IPS DF 19.7 (cell line): ENCODE data around the gene EIPR1.
"Not testable (repeated sequence)": the region's sequence is repeated elsewhere in the genome, so short reads cannot be mapped to it uniquely, and the experiment has no call there.

ENCODE experiments used
- DNase-seq: peaks from one replicate; pipeline ENCODE4 v3.0.0-alpha.2; 2013; ENCODE audit warnings: low read depth, low spot score

Gene EIPR1

GRCh38 chr2:3357926-3358325, 19.7 kb downstream of the EIPR1 start:
- no peak for DNase-seq

GRCh38 chr2:3357446-3357845, 20.2 kb downstream of the EIPR1 start:
- DNase-seq: not testable (repeated sequence)

- DNase-seq: no peak
Measured at GRCh38 chr2:3356799-3357198, 20.8 kb downstream of the EIPR1 start.

GRCh38 chr2:3355951-3356569, 21.6 kb downstream of the EIPR1 start:
- no peak for DNase-seq

- DNase-seq: no peak
Measured at GRCh38 chr2:3354986-3355385, 22.6 kb downstream of the EIPR1 start.

- DNase-seq: no peak
Measured at GRCh38 chr2:3349211-3349693, 28.4 kb downstream of the EIPR1 start.

GRCh38 chr2:3348767-3349166, 28.9 kb downstream of the EIPR1 start:
- no peak for DNase-seq

GRCh38 chr2:3345621-3346020, 32.0 kb downstream of the EIPR1 start:
- DNase-seq: no peak

- no peak for DNase-seq
Measured at GRCh38 chr2:3344897-3345296, 32.7 kb downstream of the EIPR1 start.

GRCh38 chr2:3343012-3343411, 34.6 kb downstream of the EIPR1 start:
- no peak for DNase-seq

GRCh38 chr2:3342324-3342723, 35.3 kb downstream of the EIPR1 start:
- DNase-seq: no peak

GRCh38 chr2:3341336-3341735, 36.3 kb downstream of the EIPR1 start:
- no peak for DNase-seq

GRCh38 chr2:3340144-3340543, 37.5 kb downstream of the EIPR1 start:
- no peak for DNase-seq

- no peak for DNase-seq
Measured at GRCh38 chr2:3338340-3338739, 39.3 kb downstream of the EIPR1 start.

- DNase-seq: no peak
Measured at GRCh38 chr2:3336844-3337243, 40.8 kb downstream of the EIPR1 start.

- no peak for DNase-seq
Measured at GRCh38 chr2:3334392-3335345, 42.9 kb downstream of the EIPR1 start.

GRCh38 chr2:3332133-3332532, 45.5 kb downstream of the EIPR1 start:
- DNase-seq: no peak

- no peak for DNase-seq
Measured at GRCh38 chr2:3329491-3329890, 48.1 kb downstream of the EIPR1 start.

GRCh38 chr2:3326871-3327270, 50.7 kb downstream of the EIPR1 start:
- no peak for DNase-seq

- DNase-seq: no peak
Measured at GRCh38 chr2:3326182-3326537, 51.5 kb downstream of the EIPR1 start.

- DNase-seq: no peak
Measured at GRCh38 chr2:3325458-3326181, 52.0 kb downstream of the EIPR1 start.
